A673 (cell line): ENCODE results near the gene CYB5RL. TPM values are rescaled to one million over a fixed set of nuclear protein-coding genes. Genes with fewer than 3 reads are reported as not detected.

Source experiments
- BruUV-seq: library from RNA; stranded (reverse); fragments of 400-500 nt; replicated peaks from 2 replicates; lab custom pipeline; 2021; lab: Mats Ljungman, UMichigan
- CTCF ChIA-PET: fragments of 300-600 bp; sonication (Branson Sonifier 250); formaldehyde crosslinking; loops from one replicate; lab custom pipeline; 2022; ENCODE audit warnings: antibody characterized with exemption; lab: Charles Lee
- POLR2A ChIA-PET: fragments of 300-600 bp; sonication (Branson Sonifier 250); formaldehyde crosslinking; loops from one replicate; lab custom pipeline; 2022; ENCODE audit warnings: antibody characterized with exemption; ENCODE audit not compliant: low non-redundant PET; lab: Charles Lee
- DNase-seq: peaks from one replicate; pipeline ENCODE4 v3.0.0-alpha.2; 2015; ENCODE audit warnings: low spot score
- H3K27ac ChIP-seq: fragments of 200-600 bp; sonication (generic); 2 replicates; pipeline ENCODE4 v1.5.1; 2016; ENCODE audit warnings: mixed run types, low read depth, mild to moderate bottlenecking, mixed read lengths, antibody characterized with exemption, low read length; ENCODE audit not compliant: poor library complexity, severe bottlenecking
- H3K27me3 ChIP-seq: fragments of 200-600 bp; sonication (generic); replicated peaks from 2 replicates; pipeline ENCODE4 v1.6.1; 2017; ENCODE audit warnings: mixed run types, low read depth, mild to moderate bottlenecking, mixed read lengths, antibody characterized with exemption, low read length; ENCODE audit not compliant: insufficient read depth, poor library complexity
- H3K36me3 ChIP-seq: fragments of 200-600 bp; sonication (generic); 2 replicates; pipeline ENCODE4 v1.6.1; 2016; ENCODE audit warnings: mixed run types, mild to moderate bottlenecking, mixed read lengths, antibody characterized with exemption, low read length; ENCODE audit not compliant: insufficient read depth, poor library complexity, severe bottlenecking
- H3K4me1 ChIP-seq: fragments of 200-600 bp; sonication (generic); 2 replicates; pipeline ENCODE4 v1.6.1; 2017; ENCODE audit warnings: mixed run types, mild to moderate bottlenecking, mixed read lengths, antibody characterized with exemption, low read length; ENCODE audit not compliant: insufficient read depth, poor library complexity, severe bottlenecking
- H3K4me3 ChIP-seq: fragments of 200-600 bp; sonication (generic); 2 replicates; pipeline ENCODE4 v1.5.1; 2016; ENCODE audit warnings: low read depth, mixed run types, mild to moderate bottlenecking, mixed read lengths, low read length; ENCODE audit not compliant: poor library complexity, severe bottlenecking
- H3K9me3 ChIP-seq: fragments of 200-600 bp; sonication (generic); 2 replicates; pipeline ENCODE4 v1.6.1; 2016; ENCODE audit warnings: mixed run types, low read depth, mild to moderate bottlenecking, mixed read lengths, antibody characterized with exemption, low read length; ENCODE audit not compliant: poor library complexity, severe bottlenecking
- CTCF ChIP-seq: fragments of 300-800, 200-600 bp; sonication (generic); conservative IDR thresholded peaks from 2 replicates; pipeline ENCODE4 v1.5.1; 2017; ENCODE audit warnings: low read depth, mild to moderate bottlenecking, antibody characterized with exemption, low read length, moderate library complexity, mixed read lengths
- EZH2 ChIP-seq: fragments of 200-600 bp; sonication (generic); IDR thresholded peaks from 2 replicates; pipeline ENCODE4 v1.6.1; 2017; ENCODE audit warnings: borderline replicate concordance, low read depth, mild to moderate bottlenecking, mixed read lengths, antibody characterized with exemption, low read length; ENCODE audit not compliant: poor library complexity, severe bottlenecking
- intact Hi-C: fragments of 100-400 bp; cut with micrococcal nuclease; formaldehyde crosslinking; loops from one replicate; pipeline ENCODE4 v1.10.0; 2022; ENCODE audit not compliant: unreplicated experiment
- total RNA-seq: library from RNA; stranded (reverse); gene quantifications from 2 replicates; pipeline ENCODE4 v1.2.3, GENCODE V29; 2021

Gene CYB5RL
- total RNA-seq, 1 experiment from 2014 or later = 8.4 TPM

- no peak overlapping the region for H3K4me3 ChIP-seq
- intact Hi-C loops = no loop called here
- ChIA-PET CTCF (no interaction called here), POLR2A (no interaction called here)
- DNase-seq = peak; percentile 16
- no peaks in the 10 kb centered on the region for H3K9me3 ChIP-seq
- H3K27ac ChIP-seq = no peak overlapping the region
- no peaks in the 10 kb centered on the region for H3K36me3 ChIP-seq
- H3K27me3 ChIP-seq = no peaks in the 10 kb centered on the region
- BruUV-seq = no TSS peak
- TF ChIP-seq EZH2 (no peak), CTCF (no peak)
- H3K4me1 ChIP-seq = no peaks in the 10 kb centered on the region
These were observed 41.8 kb downstream of the CYB5RL start for GRCh38 chr1:54158071-54158470.

- intact Hi-C loops = no loop called here
- ChIA-PET POLR2A (no interaction called here), CTCF (no interaction called here)
- no peak for DNase-seq
- no peaks in the 10 kb centered on the region for H3K9me3 ChIP-seq
- no peak overlapping the region for H3K4me3 ChIP-seq
- no peaks in the 10 kb centered on the region for H3K36me3 ChIP-seq
- BruUV-seq = no TSS peak
- no peaks in the 10 kb centered on the region for H3K4me1 ChIP-seq
- H3K27me3 ChIP-seq = no peaks in the 10 kb centered on the region
- TF ChIP-seq EZH2 (no peak), CTCF (no peak)
- H3K27ac ChIP-seq = no peak overlapping the region
These were observed 42.4 kb downstream of the CYB5RL start for GRCh38 chr1:54157401-54157800.

GRCh38 chr1:54156986-54157385, 42.8 kb downstream of the CYB5RL start:
- CTCF ChIA-PET = no interaction called here
- no peak for TF ChIP-seq CTCF
- TF ChIP-seq EZH2 = no peak
- Histone ChIP-seq H3K9me3 (no peaks in the 10 kb centered on the region), H3K36me3 (no peaks in the 10 kb centered on the region), H3K4me3 (no peak overlapping the region), H3K27me3 (no peaks in the 10 kb centered on the region), H3K4me1 (no peaks in the 10 kb centered on the region), H3K27ac (no peak overlapping the region)
- DNase-seq = no peak
- intact Hi-C loops = no loop called here
- POLR2A ChIA-PET = no interaction called here
- no TSS peak for BruUV-seq
